GM12878 (cell line): Measurements from ENCODE around the gene TOP3A. TPM values are rescaled to one million over a fixed set of nuclear protein-coding genes. Genes with fewer than 3 reads are reported as not detected.

Experiments used
- ATAC-seq: fragments of 200-7000 bp; cut with Tn5 transposase; 3 replicates; pipeline ENCODE4 v1.9.1; 2020; ENCODE audit warnings: mild to moderate bottlenecking, moderate library complexity
- BruUV-seq: library from RNA; stranded (reverse); fragments of 400-500 nt; replicated peaks from 2 replicates; lab custom pipeline; 2021; lab: Mats Ljungman, UMichigan
- CTCF ChIA-PET: fragments of 300-600 bp; sonication (Branson Sonifier 250); formaldehyde crosslinking; extraction: SDS; loops from one replicate; lab custom pipeline; 2021; ENCODE audit warnings: inconsistent platforms; lab: Yijun Ruan, JAX
- POLR2A ChIA-PET: fragments of 350-600 bp; formaldehyde crosslinking; extraction: SDS; loops from one replicate; lab custom pipeline; 2021; ENCODE audit warnings: inconsistent platforms; lab: Charles Lee
- RAD21 ChIA-PET: fragments of 300-600 bp; sonication (Branson Sonifier 250); formaldehyde crosslinking; loops from one replicate; lab custom pipeline; 2023; ENCODE audit warnings: antibody characterized with exemption; ENCODE audit not compliant: unreplicated experiment; lab: Charles Lee
- SMC1A ChIA-PET: fragments of 300-600 bp; sonication (Branson Sonifier 250); formaldehyde crosslinking; loops from one replicate; lab custom pipeline; 2023; ENCODE audit not compliant: unreplicated experiment, uncharacterized antibody; lab: Charles Lee
- DNase-seq: peaks from one replicate; pipeline ENCODE4 v3.0.0-alpha.2; 2011; ENCODE audit warnings: low read depth, low spot score
- FAIRE-seq: peaks from 3 replicates; lab custom pipeline; 2011; peaks lifted over from hg19 to GRCh38; lab: Jason Lieb, UNC
- H2AFZ ChIP-seq: 2 replicates; pipeline ENCODE4 v1.6.0; 2011; ENCODE audit warnings: low read depth, low read length, control low read depth; ENCODE audit not compliant: control insufficient read depth
- H3K27ac ChIP-seq: 2 replicates; pipeline ENCODE4 v1.5.1; 2011; ENCODE audit warnings: control low read depth; ENCODE audit not compliant: control insufficient read depth, insufficient read depth
- H3K27me3 ChIP-seq, 2 experiments: replicated peaks in 1 of 2; 2 replicates each; pipeline versions ENCODE4 v1.6.0 to v1.6.1; 2011; ENCODE audit warnings: low read length in 1 of 2; ENCODE audit not compliant: control insufficient read depth in 2 of 2, insufficient read depth in 2 of 2
- H3K36me3 ChIP-seq, 2 experiments: 2 replicates each; pipeline ENCODE4 v1.5.1; 2011; ENCODE audit warnings: low read length in 1 of 2; ENCODE audit not compliant: control insufficient read depth in 2 of 2, insufficient read depth in 2 of 2
- H3K4me1 ChIP-seq: 2 replicates; pipeline ENCODE4 v1.6.1; 2011; ENCODE audit warnings: mild to moderate bottlenecking, low read length, moderate library complexity, mixed read lengths; ENCODE audit not compliant: control insufficient read depth, insufficient read depth
- H3K4me2 ChIP-seq: 2 replicates; pipeline ENCODE4 v1.6.0; 2011; ENCODE audit warnings: control low read depth; ENCODE audit not compliant: control insufficient read depth, insufficient read depth
- H3K4me3 ChIP-seq: fragments of 200-600 bp; sonication (generic); 2 replicates; pipeline ENCODE4 v1.5.1; 2016
- H3K79me2 ChIP-seq: 2 replicates; pipeline ENCODE4 v1.6.0; 2011; ENCODE audit warnings: low read length; ENCODE audit not compliant: control insufficient read depth, insufficient read depth
- H3K9ac ChIP-seq: 2 replicates; pipeline ENCODE4 v1.8.0; 2011; ENCODE audit warnings: low read length, control low read depth, mixed read lengths; ENCODE audit not compliant: control insufficient read depth, insufficient read depth
- H3K9me3 ChIP-seq: replicated peaks from 3 replicates; pipeline ENCODE4 v1.5.1; 2011; ENCODE audit warnings: mild to moderate bottlenecking, low read length; ENCODE audit not compliant: control insufficient read depth, insufficient read depth
- H4K20me1 ChIP-seq: 2 replicates; pipeline ENCODE4 v1.6.0; 2011; ENCODE audit not compliant: control insufficient read depth, insufficient read depth
- DPF2 ChIP-seq: fragments of 450-650 bp; IDR thresholded peaks from 2 replicates; pipeline ENCODE4 v1.6.1; 2017; ENCODE audit warnings: mild to moderate bottlenecking
- FOXM1 ChIP-seq: IDR thresholded peaks from 2 replicates; pipeline ENCODE4 v1.6.1; 2012; ENCODE audit warnings: low read depth, mild to moderate bottlenecking, inconsistent platforms, low read length, moderate library complexity
- RAD51 ChIP-seq: fragments of 450-650 bp; IDR thresholded peaks from 2 replicates; pipeline ENCODE4 v1.6.1; 2016; ENCODE audit warnings: moderate library complexity, mild to moderate bottlenecking, inconsistent platforms
- RBBP5 ChIP-seq: fragments of 200-600 bp; sonication (generic); conservative IDR thresholded peaks from 2 replicates; pipeline ENCODE4 v1.6.1; 2016
- RFX5 ChIP-seq: IDR thresholded peaks from 2 replicates; pipeline ENCODE4 v1.6.1; 2011; ENCODE audit warnings: low read depth, low read length, improper control_type of control experiment
- SUZ12 ChIP-seq: fragments of 200-600 bp; sonication (generic); IDR thresholded peaks from one replicate; pipeline ENCODE4 v1.6.1; 2018; ENCODE audit warnings: antibody characterized with exemption, mild to moderate bottlenecking; ENCODE audit not compliant: unreplicated experiment
- TCF3 ChIP-seq: IDR thresholded peaks from 2 replicates; pipeline ENCODE4 v1.6.1; 2012; ENCODE audit warnings: low read depth, mild to moderate bottlenecking, low read length, borderline replicate concordance; ENCODE audit not compliant: insufficient read depth
- ZBTB33 ChIP-seq: fragments of 450-650 bp; IDR thresholded peaks from 2 replicates; pipeline ENCODE4 v1.6.1; 2017; ENCODE audit warnings: mild to moderate bottlenecking
- ZNF24 ChIP-seq: fragments of 450-650 bp; IDR thresholded peaks from 2 replicates; pipeline ENCODE4 v1.6.1; 2017; ENCODE audit warnings: antibody characterized with exemption, mild to moderate bottlenecking
- WGBS: methylation state at CpG from one replicate; pipeline ENCODE4 v1.1.6; 2016; ENCODE audit warnings: low lambda C conversion rate; ENCODE audit not compliant: insufficient replicate concordance, insufficient coverage; ENCODE audit errors: missing lambda C conversion rate; 5-methylcytosine and 5-hydroxymethylcytosine counted together
- in situ Hi-C: fragments of 300-500 bp; cut with MboI; formaldehyde crosslinking; loops from 9 replicates; pipeline ENCODE4 v1.14.3; 2018; ENCODE audit warnings: mixed read lengths
- intact Hi-C: fragments of 100-400 bp; cut with micrococcal nuclease; formaldehyde crosslinking; loops from one replicate; pipeline ENCODE4 v1.14.2; 2022; ENCODE audit not compliant: unreplicated experiment
- polyA plus RNA-seq, 11 experiments: library from polyadenylated mRNA; depleted of rRNA in 4 of 11; unstranded in 6 of 11; stranded (reverse) in 5 of 11; fragments of >200 nt; fragmentation: Nextera tagmentation in 4 of 11; fragmentation: Illumina TruSeq in 1 of 11; extraction: Ambion mirVana in 4 of 11; extraction: Trizol in 1 of 11; gene quantifications; 1 replicate in 1 of 11; 2 replicates in 10 of 11; pipeline versions ENCODE4 v1.2.1 to v1.2.3, GENCODE V29; 2011 to 2016; ENCODE audit warnings: inconsistent platforms in 2 of 11, missing spikeins in 2 of 11, low read depth in 1 of 11
- total RNA-seq, 4 experiments: library from RNA; depleted of rRNA in 3 of 4; stranded (reverse); fragments of >200 nt in 3 of 4; fragmentation: Illumina TruSeq in 1 of 4; extraction: Trizol in 1 of 4; gene quantifications; 2 replicates each; pipeline versions ENCODE4 v1.2.1 to v1.2.3, GENCODE V29; 2013 to 2021

The TOP3A gene
- total and polyA plus RNA-seq, 10 of the 15 experiments (the other 5 are each of a cell fraction or from before 2014, with no cell fraction given): 4.2 to 51.9 (median 31.8) TPM

DNA sequence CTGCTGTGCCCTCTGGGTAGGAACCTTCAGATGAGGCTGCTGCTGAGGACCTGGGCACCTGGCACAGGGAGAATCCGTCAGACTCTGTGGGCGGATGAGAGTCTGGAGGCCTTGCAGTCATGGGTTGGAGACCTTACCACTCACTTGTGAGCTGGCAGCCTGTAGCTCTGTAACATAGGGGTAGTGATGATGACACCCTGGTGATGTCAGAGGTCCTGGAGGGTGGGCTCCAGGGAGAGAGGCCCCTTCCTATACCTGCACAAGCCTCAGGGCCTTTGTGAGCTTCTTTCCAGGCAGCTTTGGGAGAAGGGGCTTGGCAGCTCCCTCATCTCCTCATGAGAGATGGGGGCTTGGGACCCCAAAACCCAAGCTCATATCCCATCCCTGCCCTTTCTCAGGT, 52.7 kb downstream of the TOP3A start:
- 67% methylated on average over 2 of the region's 2 CpGs for WGBS
- H3K79me2 ChIP-seq: peaks cover 13% of the 10 kb centered on the region
- no peaks in the 10 kb centered on the region for H3K9me3 ChIP-seq
- FAIRE-seq (no peak), ATAC-seq (no peak), DNase-seq (no peak)
- no peak overlapping the region for H2AFZ ChIP-seq
- ChIA-PET SMC1A (no interaction called here), RAD21 (no interaction called here), POLR2A (no interaction called here), CTCF (no interaction called here)
- H3K27me3 ChIP-seq: no peaks in the 10 kb centered on the region
- H3K27ac ChIP-seq: no peak overlapping the region
- intact Hi-C loops: no loop called here
- TF ChIP-seq FOXM1 (no peak), RAD51 (no peak), DPF2 (no peak), ZNF24 (no peak), TCF3 (no peak), SUZ12 (no peak), ZBTB33 (no peak), RBBP5 (no peak), RFX5 (no peak)
- H3K9ac ChIP-seq: no peak overlapping the region
- H4K20me1 ChIP-seq: no peaks in the 10 kb centered on the region
- no TSS peak for BruUV-seq
- H3K36me3 ChIP-seq: peaks cover 0 to 5% of the 10 kb centered on the region in 2 experiments; a peak in 3 of 4 replicates
- in situ Hi-C loops: no loop called here
- peak overlapping the region; percentile 95; the same call in 1 of the 2 replicates for H3K4me2 ChIP-seq
- H3K4me1 ChIP-seq: peaks cover 21% of the 10 kb centered on the region
- no peak overlapping the region for H3K4me3 ChIP-seq
